ENCODE data around the gene EYA4. TPM values are rescaled to one million over a fixed set of nuclear protein-coding genes. Genes with fewer than 3 reads are reported as not detected.

The EYA4 gene
- total RNA-seq, 2 experiments from 2014 or later: not detected

DNA sequence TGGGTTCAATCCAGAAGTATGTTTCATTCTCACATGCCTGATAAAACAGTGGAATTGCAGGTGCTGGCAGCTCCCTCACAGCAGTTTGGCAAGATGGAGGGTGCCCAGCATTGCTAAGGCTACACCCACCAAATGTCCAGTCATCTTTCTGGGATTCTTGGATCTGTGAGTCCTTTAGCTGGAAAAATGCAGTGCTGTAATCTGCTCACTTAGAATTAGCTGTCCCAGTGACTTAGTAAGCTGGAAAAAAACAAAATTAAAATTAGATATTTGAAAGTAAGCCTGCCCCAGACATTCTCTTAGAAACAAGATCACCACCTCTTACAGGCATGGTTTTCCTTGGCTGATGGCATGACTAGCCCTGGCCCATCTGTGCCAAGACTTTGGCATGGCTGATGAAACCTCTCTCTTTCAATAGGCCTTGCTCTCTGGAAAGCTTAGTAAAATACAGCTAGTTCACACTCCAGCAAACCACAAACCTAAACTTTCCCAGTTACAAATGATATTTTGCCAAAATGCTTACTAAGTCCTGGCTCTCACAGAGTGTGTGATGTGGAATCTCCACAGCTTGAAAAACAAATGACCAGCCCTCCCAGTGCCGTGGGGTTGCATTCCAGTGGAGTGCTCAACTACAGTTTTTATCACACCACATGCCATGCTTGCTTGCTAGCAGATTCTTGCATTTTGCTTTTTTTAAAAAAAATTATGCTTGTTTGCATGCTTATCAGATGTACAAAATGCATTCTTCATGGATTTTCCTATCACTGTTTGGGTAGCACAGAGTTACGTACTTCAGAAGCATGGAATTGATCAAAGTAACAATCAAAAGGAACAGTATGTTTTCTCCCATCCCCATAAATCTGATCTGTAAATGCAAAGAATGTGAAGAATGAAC lies 261.5 kb downstream of the EYA4 start:
- no peak overlapping the region for H3K4me2 ChIP-seq (ENCODE audit: low read length)
- no peaks in the 10 kb centered on the region for H3K4me1 ChIP-seq (ENCODE audit: insufficient read depth, low read length, poor library complexity, severe bottlenecking)
- no peak for DNase-seq (ENCODE audit: low spot score)
- POLR2A ChIA-PET: no interaction called here
- CTCF ChIA-PET (ENCODE audit: unreplicated experiment): no interaction called here
- H2AFZ ChIP-seq (ENCODE audit: low read length): no peak overlapping the region
- H3K36me3 ChIP-seq (ENCODE audit: insufficient read depth, low read length): no peaks in the 10 kb centered on the region
- TF ChIP-seq EZH2phosphoT487 (IDR thresholded peaks at IDR 0.05; ENCODE audit: borderline replicate concordance, low read depth, low read length): no peak
- TF ChIP-seq, protein P1, sequence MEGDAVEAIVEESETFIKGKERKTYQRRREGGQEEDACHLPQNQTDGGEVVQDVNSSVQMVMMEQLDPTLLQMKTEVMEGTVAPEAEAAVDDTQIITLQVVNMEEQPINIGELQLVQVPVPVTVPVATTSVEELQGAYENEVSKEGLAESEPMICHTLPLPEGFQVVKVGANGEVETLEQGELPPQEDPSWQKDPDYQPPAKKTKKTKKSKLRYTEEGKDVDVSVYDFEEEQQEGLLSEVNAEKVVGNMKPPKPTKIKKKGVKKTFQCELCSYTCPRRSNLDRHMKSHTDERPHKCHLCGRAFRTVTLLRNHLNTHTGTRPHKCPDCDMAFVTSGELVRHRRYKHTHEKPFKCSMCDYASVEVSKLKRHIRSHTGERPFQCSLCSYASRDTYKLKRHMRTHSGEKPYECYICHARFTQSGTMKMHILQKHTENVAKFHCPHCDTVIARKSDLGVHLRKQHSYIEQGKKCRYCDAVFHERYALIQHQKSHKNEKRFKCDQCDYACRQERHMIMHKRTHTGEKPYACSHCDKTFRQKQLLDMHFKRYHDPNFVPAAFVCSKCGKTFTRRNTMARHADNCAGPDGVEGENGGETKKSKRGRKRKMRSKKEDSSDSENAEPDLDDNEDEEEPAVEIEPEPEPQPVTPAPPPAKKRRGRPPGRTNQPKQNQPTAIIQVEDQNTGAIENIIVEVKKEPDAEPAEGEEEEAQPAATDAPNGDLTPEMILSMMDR (conservative IDR thresholded peaks at IDR 0.05; ENCODE audit: low read length): no peak
- no TSS peak for BruUV-seq (replicated peaks)
- H3K27ac ChIP-seq (ENCODE audit: low read depth, low read length, poor library complexity, severe bottlenecking): no peak overlapping the region
- intact Hi-C loops (cut with micrococcal nuclease; ENCODE audit: unreplicated experiment): no loop called here
- no peaks in the 10 kb centered on the region for H4K20me1 ChIP-seq (ENCODE audit: insufficient read depth, low read length)
- H3K9me2 ChIP-seq (ENCODE audit: insufficient read depth, low read length): no peaks in the 10 kb centered on the region
- no peaks in the 10 kb centered on the region for H3K9me3 ChIP-seq (ENCODE audit: low read length)
- no peak overlapping the region for H3K4me3 ChIP-seq (ENCODE audit: low read depth, low read length, poor library complexity, severe bottlenecking)
- H3K79me2 ChIP-seq (ENCODE audit: insufficient read depth, low read depth, low read length): no peaks in the 10 kb centered on the region

DNA sequence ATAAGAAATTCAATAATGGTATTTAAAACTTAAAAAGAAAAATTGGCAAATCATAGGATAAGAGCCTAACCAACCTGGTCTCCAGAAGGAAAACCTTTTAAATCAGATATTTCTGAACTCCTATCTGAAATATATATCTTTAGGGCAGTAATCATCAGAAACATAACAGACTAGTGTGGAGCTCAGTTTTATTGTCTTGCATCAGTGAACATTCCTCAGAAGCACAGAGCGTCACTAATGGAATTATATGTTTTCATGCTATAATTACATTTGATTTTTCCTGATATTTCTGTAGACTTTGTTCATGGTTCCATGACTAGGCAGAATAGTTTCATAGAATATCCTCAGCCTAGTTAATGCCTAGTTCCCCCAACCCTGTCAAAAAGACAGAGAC lies 262.2 kb downstream of the EYA4 start:
- H2AFZ ChIP-seq (ENCODE audit: low read length): no peak overlapping the region
- intact Hi-C loops (cut with micrococcal nuclease; ENCODE audit: unreplicated experiment): no loop called here
- no peaks in the 10 kb centered on the region for H3K36me3 ChIP-seq (ENCODE audit: insufficient read depth, low read length)
- no peak overlapping the region for H3K4me3 ChIP-seq (ENCODE audit: low read depth, low read length, poor library complexity, severe bottlenecking)
- ChIA-PET CTCF (ENCODE audit: unreplicated experiment) (no interaction called here), POLR2A (no interaction called here)
- H3K27ac ChIP-seq (ENCODE audit: low read depth, low read length, poor library complexity, severe bottlenecking): no peak overlapping the region
- H3K4me2 ChIP-seq (ENCODE audit: low read length): no peak overlapping the region
- no peaks in the 10 kb centered on the region for H4K20me1 ChIP-seq (ENCODE audit: insufficient read depth, low read length)
- no TSS peak for BruUV-seq (replicated peaks)
- TF ChIP-seq EZH2phosphoT487 (IDR thresholded peaks at IDR 0.05; ENCODE audit: borderline replicate concordance, low read depth, low read length): no peak
- H3K4me1 ChIP-seq (ENCODE audit: insufficient read depth, low read length, poor library complexity, severe bottlenecking): no peaks in the 10 kb centered on the region
- H3K9me3 ChIP-seq (ENCODE audit: low read length): no peaks in the 10 kb centered on the region
- no peaks in the 10 kb centered on the region for H3K79me2 ChIP-seq (ENCODE audit: insufficient read depth, low read depth, low read length)
- DNase-seq (ENCODE audit: low spot score): no peak
- H3K9me2 ChIP-seq (ENCODE audit: insufficient read depth, low read length): no peaks in the 10 kb centered on the region

DNA sequence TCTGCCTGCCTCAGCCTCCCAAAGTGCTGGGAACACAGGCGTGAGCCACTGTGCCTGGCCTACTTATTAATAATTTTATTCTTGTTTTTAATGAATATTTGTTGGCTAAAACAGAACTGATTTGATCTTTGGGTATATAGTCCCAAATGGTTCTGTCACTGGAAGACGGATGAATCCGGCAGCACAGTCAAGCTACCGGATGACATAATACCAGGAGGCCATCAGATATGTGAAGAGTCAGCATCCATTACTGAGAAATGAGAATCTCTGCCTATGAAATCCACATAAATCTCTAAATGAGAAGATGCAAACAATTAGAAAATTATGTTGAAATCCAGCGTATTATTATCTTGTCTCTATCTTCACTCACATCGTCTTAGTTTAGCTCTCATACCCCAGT lies 263.0 kb downstream of the EYA4 start:
- ChIA-PET POLR2A (no interaction called here), CTCF (ENCODE audit: unreplicated experiment) (no interaction called here)
- H3K4me1 ChIP-seq (ENCODE audit: insufficient read depth, low read length, poor library complexity, severe bottlenecking): no peaks in the 10 kb centered on the region
- H3K27ac ChIP-seq (ENCODE audit: low read depth, low read length, poor library complexity, severe bottlenecking): no peak overlapping the region
- H2AFZ ChIP-seq (ENCODE audit: low read length): no peak overlapping the region
- no TSS peak for BruUV-seq (replicated peaks)
- H3K4me3 ChIP-seq (ENCODE audit: low read depth, low read length, poor library complexity, severe bottlenecking): no peak overlapping the region
- no peaks in the 10 kb centered on the region for H3K36me3 ChIP-seq (ENCODE audit: insufficient read depth, low read length)
- no peaks in the 10 kb centered on the region for H3K9me3 ChIP-seq (ENCODE audit: low read length)
- intact Hi-C loops (cut with micrococcal nuclease; ENCODE audit: unreplicated experiment): no loop called here
- DNase-seq (ENCODE audit: low spot score): no peak
- TF ChIP-seq, protein P1 (conservative IDR thresholded peaks at IDR 0.05; ENCODE audit: low read length): no peak
- no peak for TF ChIP-seq EZH2phosphoT487 (IDR thresholded peaks at IDR 0.05; ENCODE audit: borderline replicate concordance, low read depth, low read length)
- no peaks in the 10 kb centered on the region for H3K9me2 ChIP-seq (ENCODE audit: insufficient read depth, low read length)
- H3K4me2 ChIP-seq (ENCODE audit: low read length): no peak overlapping the region
- no peaks in the 10 kb centered on the region for H3K79me2 ChIP-seq (ENCODE audit: insufficient read depth, low read depth, low read length)
- no peaks in the 10 kb centered on the region for H4K20me1 ChIP-seq (ENCODE audit: insufficient read depth, low read length)

Data from OCI-LY7 (cell line).